Neutrophil (primary cell): Measurements from ENCODE around the gene HMOX1.

ENCODE experiments used
- H3K27ac ChIP-seq: fragments of 200-600 bp; sonication (generic); 2 replicates; pipeline ENCODE4 v1.5.1; 2016; ENCODE audit warnings: mild to moderate bottlenecking, moderate library complexity
- H3K27me3 ChIP-seq: fragments of 200-600 bp; sonication (generic); 2 replicates; pipeline ENCODE4 v1.6.0; 2016; ENCODE audit warnings: mild to moderate bottlenecking
- H3K36me3 ChIP-seq: fragments of 200-600 bp; sonication (generic); 2 replicates; pipeline ENCODE4 v1.5.1; 2017
- H3K4me1 ChIP-seq, 2 experiments: fragments of 200-600 bp in 1 of 2; sonication (generic) in 1 of 2; 1 replicate in 1 of 2; 2 replicates in 1 of 2; pipeline versions ENCODE4 v1.5.1 to v1.6.1; 2013 to 2016; ENCODE audit warnings: low read depth in 1 of 2, low read length in 1 of 2, mild to moderate bottlenecking in 1 of 2, moderate library complexity in 1 of 2; ENCODE audit not compliant: control insufficient read depth in 1 of 2, insufficient read depth in 1 of 2
- H3K4me3 ChIP-seq, 2 experiments: fragments of 200-600 bp in 1 of 2; sonication (generic) in 1 of 2; 1 replicate in 1 of 2; 2 replicates in 1 of 2; pipeline ENCODE4 v1.5.1; 2013 to 2016; ENCODE audit warnings: low read depth in 1 of 2, low read length in 1 of 2, mild to moderate bottlenecking in 1 of 2, moderate library complexity in 1 of 2
- H3K9me3 ChIP-seq: fragments of 200-600 bp; sonication (generic); 2 replicates; pipeline ENCODE4 v1.5.1; 2016
- CTCF ChIP-seq: fragments of 200-600 bp; sonication (generic); IDR thresholded peaks from 2 replicates; pipeline ENCODE4 v1.5.1; 2016; ENCODE audit warnings: antibody characterized with exemption

Gene HMOX1

GRCh38 chr22:35348026-35348590 is 32.8 kb upstream of the HMOX1 start:
- TF ChIP-seq CTCF = no peak
- H3K27ac ChIP-seq = peak overlapping the region; percentile 5
- no peaks in the 10 kb centered on the region for H3K9me3 ChIP-seq
- no peak overlapping the region for H3K4me3 ChIP-seq
- peaks cover 24% of the 10 kb centered on the region for H3K27me3 ChIP-seq
- peaks cover 26 to 27% of the 10 kb centered on the region in 2 experiments for H3K4me1 ChIP-seq
- H3K36me3 ChIP-seq = peaks cover 60% of the 10 kb centered on the region

- Histone ChIP-seq H3K36me3 (peaks cover 54% of the 10 kb centered on the region), H3K27me3 (peaks cover 24% of the 10 kb centered on the region), H3K4me1 (peaks cover 30 to 31% of the 10 kb centered on the region in 2 experiments), H3K9me3 (no peaks in the 10 kb centered on the region), H3K4me3 (no peak overlapping the region), H3K27ac (no peak overlapping the region)
- TF ChIP-seq CTCF = no peak
These were observed 32.2 kb upstream of the HMOX1 start for GRCh38 chr22:35348703-35349102.

GRCh38 chr22:35349368-35349703 is 31.6 kb upstream of the HMOX1 start:
- no peaks in the 10 kb centered on the region for H3K9me3 ChIP-seq
- H3K27me3 ChIP-seq = peaks cover 24% of the 10 kb centered on the region
- no peak overlapping the region for H3K27ac ChIP-seq
- no peak for TF ChIP-seq CTCF
- H3K36me3 ChIP-seq = peaks cover 48% of the 10 kb centered on the region
- H3K4me3 ChIP-seq = no peak overlapping the region
- peaks cover 30 to 31% of the 10 kb centered on the region in 2 experiments for H3K4me1 ChIP-seq

- peaks cover 42% of the 10 kb centered on the region for H3K36me3 ChIP-seq
- H3K27me3 ChIP-seq = peaks cover 24% of the 10 kb centered on the region
- peaks cover 30 to 31% of the 10 kb centered on the region in 2 experiments for H3K4me1 ChIP-seq
- TF ChIP-seq CTCF = no peak
- no peaks in the 10 kb centered on the region for H3K9me3 ChIP-seq
- peak overlapping the region; percentile 45 for H3K27ac ChIP-seq
- H3K4me3 ChIP-seq = no peak overlapping the region
These were observed 31.0 kb upstream of the HMOX1 start for GRCh38 chr22:35349704-35350538.

- peaks cover 33% of the 10 kb centered on the region for H3K36me3 ChIP-seq
- peaks cover 32% of the 10 kb centered on the region in 2 experiments for H3K4me1 ChIP-seq
- H3K9me3 ChIP-seq = no peaks in the 10 kb centered on the region
- TF ChIP-seq CTCF = peak; percentile 88
- peak overlapping the region; percentile 45 for H3K27ac ChIP-seq
- H3K27me3 ChIP-seq = peaks cover 24% of the 10 kb centered on the region
- H3K4me3 ChIP-seq = peak overlapping the region; percentile 49 to 57
These were observed 30.1 kb upstream of the HMOX1 start for GRCh38 chr22:35350539-35351503.
